Breast epithelium (tissue), 3 donors: ENCODE results near the gene MAP2K3.

Experiments
- CTCF ChIP-seq, 3 donors: fragments of 450-650 bp; IDR thresholded peaks; one replicate each; pipeline ENCODE4 v1.5.1; 2016 to 2017; ENCODE audit warnings: antibody characterized with exemption in 3 of 3, mild to moderate bottlenecking in 3 of 3, moderate library complexity in 3 of 3
- POLR2A ChIP-seq: fragments of 450-650 bp; IDR thresholded peaks from one replicate; pipeline ENCODE4 v1.6.1; 2016; ENCODE audit warnings: antibody characterized with exemption, mild to moderate bottlenecking, moderate library complexity
- POLR2AphosphoS5 ChIP-seq, 3 donors: sonication (generic); formaldehyde crosslinking; IDR thresholded peaks; one replicate each; pipeline ENCODE4 v1.6.1; 2017; ENCODE audit warnings: antibody characterized with exemption in 3 of 3

- no peak for TF ChIP-seq POLR2A
- TF ChIP-seq CTCF (IDR thresholded peaks at IDR 0.05), result no peak
- no peak for TF ChIP-seq POLR2AphosphoS5 (IDR thresholded peaks at IDR 0.05)
Measured at GRCh38 chr17:21272881-21273792, 11.4 kb upstream of the MAP2K3 start.
